Ovary (tissue), 9 donors: Measurements from ENCODE around the gene ZCWPW1. TPM values are rescaled to one million over a fixed set of nuclear protein-coding genes. Genes with fewer than 3 reads are reported as not detected.

Experiments used
- DNase-seq, 5 donors: peaks; one replicate each; pipeline ENCODE4 v3.0.0-alpha.2; 2019 to 2020
- H3K27ac ChIP-seq, 2 donors: fragments of 200-600 bp; one replicate each; pipeline versions ENCODE4 v1.5.1 to v1.8.0; 2019 to 2022
- H3K27me3 ChIP-seq: fragments of 200-600 bp; one replicate; pipeline ENCODE4 v1.8.0; 2022
- H3K36me3 ChIP-seq: fragments of 200-600 bp; sonication (generic); one replicate; pipeline ENCODE4 v1.5.1; 2019
- H3K4me1 ChIP-seq: one replicate; pipeline ENCODE4 v1.8.1; 2013; ENCODE audit warnings: mild to moderate bottlenecking, moderate library complexity; ENCODE audit not compliant: insufficient read depth
- H3K4me3 ChIP-seq: fragments of 200-600 bp; sonication (generic); one replicate; pipeline ENCODE4 v1.5.1; 2017
- H3K9me3 ChIP-seq, 2 donors: fragments of 200-600 bp in 1 of 2; sonication (generic) in 1 of 2; one replicate each; pipeline versions ENCODE4 v1.5.1 to v1.8.1; 2013 to 2019; ENCODE audit warnings: mild to moderate bottlenecking in 1 of 2, moderate library complexity in 1 of 2
- EP300 ChIP-seq: sonication (generic); formaldehyde crosslinking; IDR thresholded peaks from one replicate; pipeline ENCODE4 v1.6.1; 2017; ENCODE audit warnings: antibody characterized with exemption
- POLR2A ChIP-seq: fragments of 450-650 bp; IDR thresholded peaks from one replicate; pipeline ENCODE4 v1.6.1; 2017; ENCODE audit warnings: antibody characterized with exemption, mild to moderate bottlenecking, moderate library complexity
- WGBS, 3 donors: extraction: QIAGEN DNeasy Blood & Tissue Kit in 1 of 3; methylation state at CpG; one replicate each; pipeline versions ENCODE4 v1.1.5 to v1.1.7; 2013 to 2017; 5-methylcytosine and 5-hydroxymethylcytosine counted together
- intact Hi-C, 4 donors: fragments of 100-400 bp; cut with DNase I; formaldehyde crosslinking; loops; one replicate each; pipeline versions ENCODE4 v1.11.0 to v1.15.1; 2022 to 2023
- polyA plus RNA-seq, 2 donors: library from polyadenylated mRNA; stranded (reverse); fragments of 200-250 nt in 1 of 2; fragments of 350-450 nt in 1 of 2; fragmentation: Illumina TruSeq in 1 of 2; extraction: RNeasy Lipid Tissue Mini Kit (QIAGEN cat#74804) in 1 of 2; gene quantifications; one replicate each; pipeline ENCODE4 v1.2.3, GENCODE V29; 2013 to 2014
- total RNA-seq, 7 donors: library from RNA; depleted of rRNA in 2 of 7; stranded (reverse); fragments of >200 nt in 2 of 7; fragmentation: NEBNext Ultra II Directional in 3 of 7; extraction: Animal tissue kit (Norgen Biotek cat#: 25700) in 3 of 7; gene quantifications; one replicate each; pipeline versions ENCODE4 v1.1.0 to v1.2.4, GENCODE V29; 2016 to 2023
- TF ChIP-seq, protein P1 (sequence below), 3 donors: fragments of 450-650 bp in 2 of 3; fragments of 200-600 bp in 1 of 3; IDR thresholded peaks; one replicate each; pipeline versions ENCODE4 v1.5.1 to v1.8.0; 2016 to 2022; ENCODE audit warnings: antibody characterized with exemption in 3 of 3, mild to moderate bottlenecking in 1 of 3
- donor health status: DM: no; HTN: no; CAD: no; lungs with moderate emphysema.
- donor health status: DM: no; HTN: no; CAD: no.
- donor health status: Bipolar disorder and iron deficiency.
- donor health status: DM: yes; HTN: yes; CAD: no.
- donor health status: DM: no; HTN: no; CAD: no.
- donor health status: DM: yes; HTN: yes; CAD: no.

ZCWPW1 gene
- total and polyA plus RNA-seq, 9 donors, result 2.6 to 9.3 (median 6.2) TPM

DNA sequence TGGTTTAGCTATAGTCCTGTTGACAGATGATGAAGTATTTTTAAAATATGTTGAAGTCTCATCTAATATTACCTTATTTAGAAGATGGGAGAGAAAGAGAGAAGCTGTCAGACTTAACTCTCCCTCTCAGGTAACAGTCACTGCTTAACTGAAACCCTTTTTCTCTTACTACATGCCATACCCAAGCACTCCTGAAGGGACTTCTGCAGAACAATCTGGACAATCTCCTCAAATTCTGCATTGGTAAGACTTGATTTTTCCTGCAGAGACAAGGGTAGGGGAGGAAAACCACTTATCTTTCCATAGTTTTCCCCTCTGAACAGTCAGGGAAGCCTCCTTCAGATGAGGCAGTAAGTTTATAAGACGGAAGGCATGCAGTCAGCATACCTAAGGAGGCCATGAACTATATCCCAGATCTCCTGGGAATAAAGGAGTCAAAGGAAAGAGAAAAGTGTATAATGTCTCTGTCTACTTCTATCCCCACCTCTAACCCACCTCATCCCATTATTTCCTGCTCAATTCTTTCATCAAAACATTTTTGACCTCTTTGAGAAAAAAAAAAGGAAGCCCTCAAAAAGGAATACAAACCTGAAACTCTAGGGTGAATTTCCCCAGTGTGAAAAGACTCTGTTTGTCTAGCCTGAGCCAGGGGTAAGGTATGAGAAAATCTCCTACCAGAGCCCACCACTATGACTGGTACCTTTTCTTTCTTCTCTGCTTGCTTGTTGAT lies 9.4 kb downstream of the ZCWPW1 start:
- no peak overlapping the region for H3K27ac ChIP-seq
- no peaks in the 10 kb centered on the region for H3K4me1 ChIP-seq
- H3K36me3 ChIP-seq, result no peaks in the 10 kb centered on the region
- no peak overlapping the region for H3K4me3 ChIP-seq
- no peaks in the 10 kb centered on the region for H3K9me3 ChIP-seq
- no peak for TF ChIP-seq POLR2A
- WGBS, 3 donors, result 19 to 54% (median 53%) methylated on average over 1 of the region's 1 CpG
- no peaks in the 10 kb centered on the region for H3K27me3 ChIP-seq
- DNase-seq, result no peak
- intact Hi-C loops, result no loop called here

GRCh38 chr7:100415448-100415847 lies 13.1 kb downstream of the ZCWPW1 start:
- intact Hi-C loops, result no loop called here
- Histone ChIP-seq H3K27ac (no peak overlapping the region), H3K4me1 (no peaks in the 10 kb centered on the region), H3K4me3 (no peak overlapping the region), H3K9me3 (no peaks in the 10 kb centered on the region), H3K27me3 (no peaks in the 10 kb centered on the region), H3K36me3 (no peaks in the 10 kb centered on the region)
- no peak for DNase-seq
- 78 to 86% (median 82%) methylated on average over 5 of the region's 5 CpGs for WGBS, 3 donors
- no peak for TF ChIP-seq EP300
- TF ChIP-seq, protein P1, sequence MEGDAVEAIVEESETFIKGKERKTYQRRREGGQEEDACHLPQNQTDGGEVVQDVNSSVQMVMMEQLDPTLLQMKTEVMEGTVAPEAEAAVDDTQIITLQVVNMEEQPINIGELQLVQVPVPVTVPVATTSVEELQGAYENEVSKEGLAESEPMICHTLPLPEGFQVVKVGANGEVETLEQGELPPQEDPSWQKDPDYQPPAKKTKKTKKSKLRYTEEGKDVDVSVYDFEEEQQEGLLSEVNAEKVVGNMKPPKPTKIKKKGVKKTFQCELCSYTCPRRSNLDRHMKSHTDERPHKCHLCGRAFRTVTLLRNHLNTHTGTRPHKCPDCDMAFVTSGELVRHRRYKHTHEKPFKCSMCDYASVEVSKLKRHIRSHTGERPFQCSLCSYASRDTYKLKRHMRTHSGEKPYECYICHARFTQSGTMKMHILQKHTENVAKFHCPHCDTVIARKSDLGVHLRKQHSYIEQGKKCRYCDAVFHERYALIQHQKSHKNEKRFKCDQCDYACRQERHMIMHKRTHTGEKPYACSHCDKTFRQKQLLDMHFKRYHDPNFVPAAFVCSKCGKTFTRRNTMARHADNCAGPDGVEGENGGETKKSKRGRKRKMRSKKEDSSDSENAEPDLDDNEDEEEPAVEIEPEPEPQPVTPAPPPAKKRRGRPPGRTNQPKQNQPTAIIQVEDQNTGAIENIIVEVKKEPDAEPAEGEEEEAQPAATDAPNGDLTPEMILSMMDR (IDR thresholded peaks at IDR 0.05), result no peak
- no peak for TF ChIP-seq POLR2A

DNA sequence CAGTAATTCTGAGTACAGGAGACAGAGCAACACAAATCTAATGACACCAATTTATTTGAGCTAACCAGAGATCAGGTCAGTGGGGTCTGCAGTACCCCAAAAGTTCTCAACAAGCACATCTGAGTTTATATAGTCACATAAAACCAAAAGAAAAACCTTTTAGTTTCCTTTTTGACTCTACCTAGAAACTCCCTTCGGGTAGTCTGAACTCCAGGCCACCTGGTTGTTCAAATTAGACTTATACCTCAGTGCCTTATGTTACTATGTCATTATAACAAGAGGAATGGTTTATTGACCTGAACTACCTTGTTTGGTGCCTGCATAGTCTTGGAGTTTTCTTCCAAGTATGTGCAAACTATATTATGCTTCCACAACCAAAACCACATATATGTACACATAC lies 14.6 kb downstream of the ZCWPW1 start:
- H3K27me3 ChIP-seq, result no peaks in the 10 kb centered on the region
- 83 to 97% (median 95%) methylated on average over 1 of the region's 1 CpG for WGBS, 3 donors
- no peak for TF ChIP-seq EP300
- no peak for TF ChIP-seq POLR2A
- TF ChIP-seq, protein P1 (IDR thresholded peaks at IDR 0.05), result no peak
- DNase-seq, result no peak
- H3K4me3 ChIP-seq, result no peak overlapping the region
- H3K36me3 ChIP-seq, result no peaks in the 10 kb centered on the region
- H3K9me3 ChIP-seq, result no peaks in the 10 kb centered on the region
- H3K27ac ChIP-seq, result no peak overlapping the region
- intact Hi-C loops, result no loop called here
- no peaks in the 10 kb centered on the region for H3K4me1 ChIP-seq

GRCh38 chr7:100413346-100413745 lies 15.2 kb downstream of the ZCWPW1 start:
- Histone ChIP-seq H3K4me3 (no peak overlapping the region), H3K27ac (no peak overlapping the region), H3K9me3 (no peaks in the 10 kb centered on the region), H3K27me3 (no peaks in the 10 kb centered on the region), H3K36me3 (no peaks in the 10 kb centered on the region), H3K4me1 (no peaks in the 10 kb centered on the region)
- TF ChIP-seq EP300, result no peak
- TF ChIP-seq, protein P1 (IDR thresholded peaks at IDR 0.05), result no peak
- TF ChIP-seq POLR2A, result no peak
- intact Hi-C loops, result no loop called here
- no peak for DNase-seq

DNA sequence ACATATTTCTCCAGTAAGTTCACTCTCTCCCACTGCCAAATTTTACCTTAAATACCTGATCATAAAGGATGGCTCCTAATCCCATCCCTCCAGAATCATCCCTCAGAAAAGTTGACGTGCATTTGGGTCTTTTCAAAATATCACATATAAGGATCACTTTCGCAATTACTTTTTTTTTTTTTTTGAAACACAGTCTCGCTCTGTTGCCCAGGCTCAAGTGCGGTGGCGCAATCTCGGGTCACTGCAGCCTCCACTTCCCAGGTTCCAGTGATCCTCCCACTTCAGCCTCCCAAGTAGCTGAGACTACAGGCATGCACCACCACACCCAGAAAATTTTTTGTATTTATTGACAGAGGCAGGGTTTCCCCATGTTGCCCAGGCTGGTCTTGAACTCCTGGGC lies 17.4 kb downstream of the ZCWPW1 start:
- 92 to 95% (median 93%) methylated on average over 6 of the region's 6 CpGs for WGBS, 3 donors
- Histone ChIP-seq H3K27ac (no peak overlapping the region), H3K27me3 (no peaks in the 10 kb centered on the region), H3K4me1 (no peaks in the 10 kb centered on the region), H3K4me3 (no peak overlapping the region), H3K36me3 (no peaks in the 10 kb centered on the region), H3K9me3 (no peaks in the 10 kb centered on the region)
- intact Hi-C loops, result no loop called here
- TF ChIP-seq, protein P1 (IDR thresholded peaks at IDR 0.05), result no peak
- TF ChIP-seq EP300 (no peak), POLR2A (no peak)
- DNase-seq, result no peak
